Cerebellar nuclear complex (tissue), 1 donor: Measurements from ENCODE around the gene ULK2.
"Not testable (repeated sequence)": the region's sequence is repeated elsewhere in the genome, so short reads cannot be mapped to it uniquely, and the experiment has no call there.

Experiments
- DNase-seq, 2 experiments: peaks; one replicate each; lab custom pipeline; 2025; lab: John Stamatoyannopoulos, UW

Gene ULK2

GRCh38 chr17:19766421-19767270, 101.1 kb downstream of the ULK2 start:
- DNase-seq = peak in 1 of 2 experiments; percentile 70

GRCh38 chr17:19766016-19766415, 101.7 kb downstream of the ULK2 start:
- no peak for DNase-seq

- DNase-seq = not testable (repeated sequence)
These were observed 103.7 kb downstream of the ULK2 start for GRCh38 chr17:19763991-19764390.

DNA sequence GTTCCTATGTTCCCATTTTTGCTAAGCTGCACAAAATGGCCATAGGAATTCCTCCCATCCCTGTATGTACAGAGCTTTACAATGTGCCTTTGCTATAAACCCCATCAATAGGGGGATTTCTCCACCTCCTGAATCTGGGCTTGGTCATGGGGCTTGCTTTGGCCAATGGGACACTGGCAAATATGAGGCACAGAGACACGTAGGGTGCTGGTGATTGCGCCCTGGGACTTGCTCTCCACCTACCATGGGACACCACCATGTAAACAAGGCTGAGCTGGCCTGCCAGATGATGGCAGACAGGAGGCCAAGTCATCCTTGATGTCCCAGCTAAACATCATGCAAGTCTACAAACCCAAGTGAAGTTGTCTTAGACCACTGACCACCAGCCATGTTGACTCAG, 104.3 kb downstream of the ULK2 start:
- no peak for DNase-seq

DNA sequence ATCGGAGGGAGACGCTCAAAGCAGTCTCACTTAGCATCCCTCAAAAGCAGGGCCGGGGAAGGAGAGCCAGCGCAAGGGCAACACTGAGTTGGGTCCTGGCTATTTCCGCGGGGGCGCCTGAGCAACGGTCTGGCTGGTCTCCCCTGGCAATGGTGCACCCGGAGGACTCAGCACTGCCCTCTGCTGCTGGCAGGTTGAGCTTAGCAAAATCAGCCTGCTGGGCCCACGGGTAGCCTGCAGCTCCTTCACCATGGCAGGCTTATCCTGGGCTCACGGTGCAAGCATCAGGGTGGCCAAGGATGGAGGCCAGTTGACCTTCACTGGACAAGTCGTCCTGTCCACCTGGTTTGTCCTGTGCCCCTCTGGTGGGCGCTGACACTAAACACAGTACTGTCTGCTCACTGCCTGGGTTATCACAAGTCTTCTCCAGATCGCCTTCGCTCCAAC, 105.2 kb downstream of the ULK2 start:
- peak in 1 of 2 experiments; percentile 10 for DNase-seq

DNA sequence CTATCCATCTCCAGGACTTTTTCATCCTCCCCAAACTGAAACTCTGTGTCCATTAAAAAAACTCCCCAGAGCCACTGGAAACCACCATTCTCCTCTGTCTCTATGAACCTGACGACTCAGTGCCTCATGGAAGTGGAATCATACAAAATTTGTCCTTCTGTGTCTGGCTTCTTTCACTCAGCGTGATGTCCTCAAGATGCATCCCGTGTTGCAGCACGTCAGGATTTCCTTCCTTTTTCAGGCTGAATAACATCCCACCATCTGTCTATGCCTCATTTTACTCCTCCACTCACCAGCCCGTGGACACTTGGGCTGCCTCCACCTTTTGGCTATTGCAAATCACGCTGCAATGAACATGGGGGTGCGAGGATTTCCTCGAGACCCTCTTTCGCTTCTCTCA, 107.0 kb downstream of the ULK2 start:
- no peak for DNase-seq

DNA sequence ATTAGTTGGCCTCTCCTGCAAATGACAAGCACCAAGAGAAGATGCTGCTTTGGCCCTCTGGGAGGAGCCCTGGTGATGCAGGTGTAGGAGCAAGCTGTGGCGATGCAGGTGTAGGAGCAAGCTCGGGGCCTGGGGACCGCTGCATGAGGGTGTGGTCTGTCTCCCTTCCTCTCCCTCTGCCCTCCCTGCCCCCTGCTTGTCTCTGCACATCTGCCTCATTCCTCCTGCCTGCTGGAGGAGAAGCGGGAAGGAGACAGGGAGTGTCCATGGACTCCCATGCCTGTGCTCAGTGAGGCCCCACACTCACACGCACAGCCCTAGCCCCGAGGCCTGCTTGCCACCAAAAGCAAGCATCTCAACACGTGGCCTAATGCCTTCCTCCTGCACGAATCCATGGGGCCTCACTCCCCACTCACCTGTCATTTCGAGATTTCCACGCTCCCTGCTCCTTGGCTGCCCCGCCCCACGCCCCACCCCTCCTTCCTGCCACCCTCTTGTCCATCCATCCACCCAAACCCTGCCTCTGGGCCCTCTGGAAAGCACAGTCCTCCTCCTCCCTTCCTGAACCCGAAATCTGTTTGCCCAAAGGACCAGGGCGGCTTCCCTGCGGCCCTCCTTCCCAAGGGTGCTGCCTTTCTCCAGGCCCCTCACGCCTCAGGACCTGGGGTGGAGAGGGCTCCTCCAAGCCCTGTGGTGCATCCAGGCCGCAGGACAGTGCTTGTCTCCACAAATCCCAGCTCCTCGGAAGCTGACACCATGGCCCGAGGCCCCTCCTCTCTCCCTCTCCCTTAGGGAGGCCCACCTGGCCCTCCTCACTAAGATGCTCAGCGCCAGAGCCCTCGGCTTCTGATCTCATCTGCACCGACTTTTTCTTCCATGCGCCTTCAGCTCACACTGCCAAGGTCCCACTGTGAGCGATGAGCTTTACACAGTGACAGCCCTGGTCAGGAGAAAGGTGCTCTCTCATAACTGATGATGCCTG, 107.9 kb downstream of the ULK2 start:
- DNase-seq = no peak

- DNase-seq = no peak
These were observed 110.1 kb downstream of the ULK2 start for GRCh38 chr17:19757536-19758180.

DNA sequence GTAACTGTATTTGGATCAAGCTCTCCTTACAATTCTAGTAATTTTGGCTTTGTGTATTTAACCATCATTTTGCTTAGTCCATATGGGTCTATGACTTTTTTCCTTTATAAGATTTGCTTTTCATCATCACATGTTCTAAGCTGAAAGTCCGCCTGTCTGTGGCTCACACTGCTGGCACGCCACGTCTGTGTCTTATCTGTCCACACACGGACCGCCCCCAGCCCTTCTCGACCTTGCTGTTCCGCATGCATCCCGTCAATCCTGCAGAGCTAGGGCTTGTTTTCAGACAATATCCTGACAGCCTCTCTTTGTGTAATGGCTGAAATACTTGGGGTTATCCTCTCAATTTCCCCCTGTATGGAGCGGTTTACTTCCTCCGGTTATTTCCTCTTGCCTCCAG, 111.2 kb downstream of the ULK2 start:
- no peak for DNase-seq

DNA sequence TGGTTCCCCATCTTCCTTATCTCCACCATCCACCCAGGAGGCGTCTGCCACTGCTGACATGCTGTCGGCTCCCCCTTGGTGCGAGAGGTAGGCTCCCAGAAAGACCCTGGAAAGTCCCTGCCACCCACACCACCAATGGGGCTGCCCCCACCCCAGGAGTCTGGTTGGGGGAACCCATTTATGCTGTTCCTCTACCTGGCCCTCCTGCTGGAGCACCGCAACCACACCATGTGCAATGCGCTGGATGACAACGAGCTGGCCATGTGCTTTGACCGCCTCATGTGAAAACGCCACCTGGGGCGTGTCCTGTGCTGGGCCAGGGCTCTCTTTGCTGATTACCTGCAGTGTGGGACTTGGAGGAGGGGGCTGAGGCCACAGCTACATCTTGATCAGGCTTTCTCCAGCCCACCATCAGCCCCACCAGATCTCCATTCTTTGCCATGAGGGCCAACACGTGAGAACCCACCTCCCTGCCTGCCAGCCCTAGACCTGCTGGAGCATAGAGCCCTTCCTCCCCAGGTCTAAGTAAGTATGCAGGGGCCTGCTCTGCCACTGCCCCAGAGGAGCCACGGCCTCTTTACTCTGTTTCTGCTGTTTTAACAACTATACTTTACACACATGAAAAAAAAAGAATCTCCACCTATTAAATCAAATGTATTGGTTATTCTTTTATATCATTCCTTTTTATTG, 111.8 kb downstream of the ULK2 start:
- no peak for DNase-seq

DNA sequence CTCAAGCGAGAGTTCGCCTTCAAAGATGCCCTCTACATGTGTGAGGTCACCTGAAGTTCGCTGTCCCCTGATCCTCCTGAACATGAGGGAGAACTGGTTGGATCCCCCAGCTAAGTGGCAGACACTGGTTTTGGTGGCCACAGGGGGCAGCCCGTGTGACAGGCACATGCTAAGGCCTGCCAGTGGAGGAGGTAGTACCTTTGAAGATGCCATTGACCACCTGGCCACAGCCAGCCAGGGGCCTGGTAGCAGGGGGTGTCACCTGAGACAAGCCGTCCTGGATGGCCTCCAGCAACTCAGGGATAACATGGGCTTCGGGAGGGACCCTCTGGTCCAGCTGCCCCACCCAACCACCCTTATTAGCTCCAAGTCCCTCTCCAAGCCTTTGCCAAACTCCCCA, 112.3 kb downstream of the ULK2 start:
- DNase-seq = no peak

DNA sequence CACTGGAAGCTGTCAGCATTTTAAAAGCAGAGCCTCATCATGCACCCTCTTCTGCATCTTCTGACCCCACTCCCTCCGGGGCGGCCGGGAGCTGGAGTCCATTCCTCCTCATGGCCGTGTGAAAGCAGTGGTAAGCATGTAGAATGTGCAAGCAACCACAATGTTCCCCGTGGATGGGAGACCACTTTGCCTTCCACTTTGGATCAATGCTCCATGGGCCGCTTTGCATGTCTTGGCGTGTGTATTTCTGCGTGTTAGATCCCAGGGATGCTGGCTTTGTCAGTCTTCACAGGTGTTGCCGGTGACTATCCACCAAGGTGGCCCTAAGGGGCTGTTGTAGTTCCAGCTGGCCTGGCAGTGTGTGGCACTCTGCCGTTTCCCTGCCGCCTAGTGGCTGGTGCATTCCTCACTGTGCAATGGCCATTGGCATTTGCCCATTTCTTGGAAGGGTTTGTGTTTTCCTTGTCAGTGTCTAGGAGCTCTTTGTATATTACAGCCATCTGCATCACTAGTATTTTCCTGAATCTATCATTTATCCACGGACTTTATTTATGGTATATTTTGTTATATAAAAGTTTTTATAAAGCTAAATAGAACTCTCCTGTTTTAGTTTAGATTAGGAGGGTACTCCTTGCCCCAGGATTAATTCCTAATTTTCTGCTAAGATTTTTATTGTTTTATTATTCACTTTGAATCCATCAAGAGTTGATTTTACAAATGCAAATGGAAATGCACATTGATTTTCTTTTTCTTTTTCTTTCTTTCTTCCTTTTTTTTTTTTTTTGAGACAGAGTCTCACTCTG, 113.9 kb downstream of the ULK2 start:
- DNase-seq = peak in 1 of 2 experiments; percentile 11

DNA sequence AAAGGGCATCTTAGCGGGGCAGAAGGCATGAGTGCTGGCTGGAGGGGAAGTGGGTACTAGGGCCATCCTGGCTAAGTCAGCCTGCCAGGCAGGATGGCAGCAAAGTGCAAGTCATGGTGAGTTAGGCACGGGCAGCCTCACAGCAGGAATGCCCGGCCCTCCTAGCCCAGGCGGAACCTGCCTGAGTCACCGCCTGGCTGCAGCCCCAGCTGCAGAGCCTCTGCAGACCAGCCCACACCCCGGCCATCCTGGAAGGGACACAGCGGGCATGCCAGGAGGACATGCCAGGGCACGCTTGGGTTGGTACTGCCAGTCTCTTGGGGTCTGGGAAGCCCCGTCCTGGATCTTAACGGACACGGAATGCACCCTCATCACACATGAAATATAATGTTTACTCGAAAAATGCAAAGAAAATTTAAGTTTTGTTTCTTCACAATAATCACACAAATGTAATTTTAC, 114.7 kb downstream of the ULK2 start:
- no peak for DNase-seq

- no peak for DNase-seq
These were observed 115.3 kb downstream of the ULK2 start for GRCh38 chr17:19752216-19753050.

- no peak for DNase-seq
These were observed 116.9 kb downstream of the ULK2 start for GRCh38 chr17:19750835-19751234.

DNA sequence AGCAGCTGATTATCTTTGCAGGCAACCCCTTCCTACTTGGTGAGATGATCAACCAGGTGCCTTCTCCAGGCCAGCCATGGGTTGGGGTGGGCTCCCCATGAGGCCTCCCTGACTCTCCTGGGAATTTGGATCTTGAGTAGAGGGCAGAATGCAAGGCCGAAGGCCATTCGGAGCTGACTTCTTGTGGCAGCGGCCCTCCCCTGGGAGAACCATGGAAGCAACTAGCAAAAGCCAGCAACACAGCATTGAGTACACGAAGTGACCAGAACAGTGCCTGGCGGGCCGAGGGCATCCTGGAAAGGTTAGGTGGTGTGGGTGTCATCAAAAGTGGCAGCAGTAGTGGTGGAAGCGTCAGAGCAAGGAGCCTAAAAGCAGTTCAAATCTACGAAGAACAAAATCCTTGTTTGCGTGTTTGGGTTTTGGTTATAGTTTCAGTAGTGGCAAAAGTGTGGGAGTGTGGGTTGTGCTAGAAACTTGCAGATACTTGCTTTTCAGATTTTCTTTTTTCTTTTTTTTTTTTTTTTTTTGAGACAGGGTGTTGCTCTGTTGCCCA, 117.6 kb downstream of the ULK2 start:
- no peak for DNase-seq

DNA sequence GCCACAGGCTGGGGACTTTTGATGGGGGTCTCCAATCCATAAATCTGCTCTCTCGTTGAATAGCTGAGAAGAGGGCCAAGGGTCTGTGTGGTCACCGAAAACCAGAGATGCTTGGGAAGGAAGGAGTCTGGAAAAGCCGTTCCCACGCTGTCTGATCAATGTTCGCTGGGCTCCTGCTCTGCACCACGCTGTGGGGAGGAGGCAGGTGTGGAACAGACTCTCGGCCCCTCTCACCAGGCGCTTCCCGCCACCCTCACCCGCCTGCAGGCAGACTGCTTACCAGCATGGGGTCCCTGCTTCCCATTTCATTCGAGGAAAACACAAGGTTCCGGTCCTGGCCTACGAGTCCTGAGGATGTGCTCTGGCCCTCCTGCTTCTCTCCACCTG, 118.9 kb downstream of the ULK2 start:
- DNase-seq = no peak

DNA sequence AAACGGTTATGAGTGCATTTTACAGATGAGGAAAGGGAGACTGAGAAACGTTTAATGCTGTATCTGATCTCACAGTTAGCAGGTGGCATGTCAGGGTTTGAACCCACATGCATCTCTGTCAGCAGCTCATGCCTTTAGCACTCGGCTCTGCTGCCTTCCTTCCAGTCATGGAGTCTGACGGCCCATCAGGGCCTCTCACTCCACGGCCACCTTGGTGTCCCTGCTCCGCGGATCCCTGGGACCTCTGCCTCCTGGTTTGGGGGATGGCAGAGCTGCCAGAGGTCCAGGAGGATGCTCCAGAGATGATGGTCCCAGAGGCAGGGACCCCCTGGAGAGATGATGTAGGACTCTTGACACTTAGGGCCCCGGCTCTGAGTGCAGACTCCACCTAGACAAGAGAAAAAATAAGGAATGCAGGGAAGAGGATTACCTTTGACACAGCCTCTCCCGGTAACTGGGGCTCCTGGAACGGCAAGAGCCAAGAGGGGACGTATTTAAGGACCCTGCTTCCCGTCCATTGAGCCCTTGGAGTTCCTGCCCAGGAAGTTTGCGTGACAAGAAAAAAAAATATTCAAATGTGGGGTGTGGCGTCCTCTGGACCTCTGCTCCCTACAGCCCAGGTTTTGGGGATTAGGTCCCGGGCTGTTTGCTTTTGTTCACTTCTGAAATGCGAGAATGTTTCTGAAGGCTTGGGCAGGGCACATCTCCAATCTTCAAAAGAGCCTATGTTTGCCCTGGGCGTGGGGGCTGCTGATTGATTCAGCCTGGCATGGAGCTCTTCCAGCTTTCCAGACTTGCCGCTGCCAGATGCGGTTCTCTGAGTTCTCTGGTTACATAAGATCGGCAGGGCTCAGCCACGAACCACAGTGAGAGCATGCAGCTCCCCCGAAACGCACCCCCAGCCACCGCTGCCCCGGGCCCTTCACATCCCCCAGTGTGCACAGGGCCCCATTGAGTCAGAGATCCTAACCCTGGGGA, 119.6 kb downstream of the ULK2 start, which contains the start of gene ALDH3A1:
TSS of gene ALDH3A1 (minus strand) at position 470 of the 978 bp plus-strand sequence. CDS start 3,169 bp downstream, outside the sequence.
- DNase-seq = no peak
